K562 (cell line): ENCODE results near the gene SRSF1. TPM values are rescaled to one million over a fixed set of nuclear protein-coding genes. Genes with fewer than 3 reads are reported as not detected.

ENCODE experiments used
- EGR1 ChIP-seq: fragments of 450-650 bp; conservative IDR thresholded peaks from 2 replicates; pipeline ENCODE4 v1.6.1; 2017; ENCODE audit warnings: mild to moderate bottlenecking
- ELF4 ChIP-seq: fragments of 450-650 bp; formaldehyde crosslinking; IDR thresholded peaks from 2 replicates; pipeline ENCODE4 v1.4.0; 2022; ENCODE audit warnings: missing genetic modification characterization
- EWSR1 ChIP-seq: fragments of 450-650 bp; IDR thresholded peaks from 2 replicates; pipeline ENCODE4 v1.6.1; 2018; ENCODE audit warnings: borderline replicate concordance, mild to moderate bottlenecking, low read depth, moderate library complexity; ENCODE audit not compliant: partially characterized antibody
- FIP1L1 ChIP-seq: fragments of 200-400 bp; formaldehyde crosslinking; IDR thresholded peaks from 2 replicates; pipeline ENCODE4 v1.6.1; 2018; ENCODE audit warnings: mild to moderate bottlenecking, low read depth, low read length; ENCODE audit not compliant: poor library complexity, severe bottlenecking
- POLR3G ChIP-seq: IDR thresholded peaks from 2 replicates; pipeline ENCODE4 v1.6.1; 2011; ENCODE audit not compliant: insufficient read length, insufficient replicate concordance; ENCODE audit errors: extremely low read depth
- TBL1XR1 ChIP-seq, 2 experiments: IDR thresholded peaks; 2 replicates each; pipeline ENCODE4 v1.6.1; 2012; ENCODE audit warnings: improper control_type of control experiment in 2 of 2, low read length in 2 of 2, mild to moderate bottlenecking in 1 of 2
- ZNF696 ChIP-seq: fragments of 250-450 bp; sonication (Bioruptor Pico); conservative IDR thresholded peaks from 2 replicates; pipeline ENCODE4 v1.4.0; 2020; ENCODE audit warnings: mild to moderate bottlenecking, moderate library complexity
- polyA plus RNA-seq, 8 experiments: library from polyadenylated mRNA; depleted of rRNA in 4 of 8; stranded (reverse) in 5 of 8; unstranded in 3 of 8; fragments of >200 nt; fragmentation: Nextera tagmentation in 2 of 8; fragmentation: Illumina TruSeq in 1 of 8; extraction: Ambion mirVana in 2 of 8; extraction: Trizol in 1 of 8; gene quantifications; 2 replicates each; pipeline versions ENCODE4 v1.2.1 to v1.2.3, GENCODE V29; 2011 to 2014; ENCODE audit warnings: inconsistent platforms in 1 of 8, missing spikeins in 1 of 8
- total RNA-seq, 7 experiments: library from RNA; depleted of rRNA in 6 of 7; stranded (reverse); fragments of >200 nt in 6 of 7; fragmentation: Illumina TruSeq in 2 of 7; extraction: Trizol in 2 of 7; gene quantifications; 2 replicates each; pipeline versions ENCODE4 v1.2.1 to v1.2.3, GENCODE V29; 2011 to 2021; ENCODE audit warnings: low replicate concordance in 1 of 7
- TF ChIP-seq, protein P1 (sequence below), 2 experiments: fragments of 450-650 bp in 1 of 2; sonication (generic) in 1 of 2; formaldehyde crosslinking in 1 of 2; IDR thresholded peaks; 2 replicates each; pipeline versions ENCODE4 v1.7.1 to v1.9.0; 2016 to 2022; ENCODE audit warnings: inconsistent platforms in 1 of 2, mild to moderate bottlenecking in 1 of 2, missing genetic modification reagents in 1 of 2
- TF ChIP-seq, protein P2 (sequence below): fragments of 450-650 bp; IDR thresholded peaks from 2 replicates; pipeline ENCODE4 v1.6.1; 2016; ENCODE audit warnings: borderline replicate concordance
- TF ChIP-seq, protein P3 (sequence below), 3 experiments: fragments of 200-800 bp in 1 of 3; sonication (Bioruptor generic) in 1 of 3; sonication (generic) in 1 of 3; formaldehyde crosslinking in 1 of 3; IDR thresholded peaks; 2 replicates each; pipeline versions ENCODE4 v1.6.1 to v1.8.0; 2016 to 2022; ENCODE audit warnings: mild to moderate bottlenecking in 2 of 3, missing compliant biosample characterization in 2 of 3, missing genetic modification characterization in 2 of 3, missing genetic modification reagents in 1 of 3

Gene SRSF1
- total and polyA plus RNA-seq, 9 of the 15 experiments (the other 6 are each of a cell fraction or from before 2014, with no cell fraction given), result 77.8 to 559 (median 442) TPM

DNA sequence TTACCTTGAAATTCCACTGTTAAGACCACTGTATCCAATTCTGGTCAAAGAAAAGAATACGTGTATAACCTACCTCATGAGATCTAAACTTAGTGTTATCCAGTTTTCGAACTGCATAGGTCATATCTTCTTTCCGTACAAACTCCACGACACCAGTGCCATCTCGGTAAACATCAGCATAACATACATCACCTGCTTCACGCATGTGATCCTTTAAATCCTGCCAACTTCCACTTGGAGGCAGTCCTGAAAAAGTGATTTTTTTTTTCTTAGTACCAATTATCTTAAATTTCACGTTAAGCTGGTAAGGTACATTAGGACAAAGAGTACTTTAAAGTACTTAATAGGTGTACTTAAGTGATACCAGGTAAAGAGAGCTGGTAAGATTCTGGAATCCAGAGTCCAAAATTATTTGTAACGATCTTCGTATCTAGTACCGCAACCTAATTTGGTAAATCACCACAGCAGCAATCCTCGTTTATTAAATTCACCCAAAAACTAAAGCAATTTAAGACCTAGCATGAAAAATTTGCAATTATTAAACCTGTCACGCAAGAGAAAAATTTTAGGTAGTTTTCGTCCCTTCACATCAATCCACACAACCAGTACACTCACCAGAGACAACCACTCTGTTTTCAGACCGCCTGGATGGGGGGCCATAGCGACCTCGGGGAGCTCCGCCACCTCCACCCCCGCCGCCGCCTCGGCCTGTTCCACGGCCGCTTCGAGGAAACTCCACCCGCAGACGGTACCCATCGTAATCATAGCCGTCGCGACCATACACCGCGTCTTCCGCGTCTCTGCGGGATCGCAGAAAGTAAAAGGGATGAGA is 1.1 kb downstream of the SRSF1 start (continued):
- TF ChIP-seq, protein P1, sequence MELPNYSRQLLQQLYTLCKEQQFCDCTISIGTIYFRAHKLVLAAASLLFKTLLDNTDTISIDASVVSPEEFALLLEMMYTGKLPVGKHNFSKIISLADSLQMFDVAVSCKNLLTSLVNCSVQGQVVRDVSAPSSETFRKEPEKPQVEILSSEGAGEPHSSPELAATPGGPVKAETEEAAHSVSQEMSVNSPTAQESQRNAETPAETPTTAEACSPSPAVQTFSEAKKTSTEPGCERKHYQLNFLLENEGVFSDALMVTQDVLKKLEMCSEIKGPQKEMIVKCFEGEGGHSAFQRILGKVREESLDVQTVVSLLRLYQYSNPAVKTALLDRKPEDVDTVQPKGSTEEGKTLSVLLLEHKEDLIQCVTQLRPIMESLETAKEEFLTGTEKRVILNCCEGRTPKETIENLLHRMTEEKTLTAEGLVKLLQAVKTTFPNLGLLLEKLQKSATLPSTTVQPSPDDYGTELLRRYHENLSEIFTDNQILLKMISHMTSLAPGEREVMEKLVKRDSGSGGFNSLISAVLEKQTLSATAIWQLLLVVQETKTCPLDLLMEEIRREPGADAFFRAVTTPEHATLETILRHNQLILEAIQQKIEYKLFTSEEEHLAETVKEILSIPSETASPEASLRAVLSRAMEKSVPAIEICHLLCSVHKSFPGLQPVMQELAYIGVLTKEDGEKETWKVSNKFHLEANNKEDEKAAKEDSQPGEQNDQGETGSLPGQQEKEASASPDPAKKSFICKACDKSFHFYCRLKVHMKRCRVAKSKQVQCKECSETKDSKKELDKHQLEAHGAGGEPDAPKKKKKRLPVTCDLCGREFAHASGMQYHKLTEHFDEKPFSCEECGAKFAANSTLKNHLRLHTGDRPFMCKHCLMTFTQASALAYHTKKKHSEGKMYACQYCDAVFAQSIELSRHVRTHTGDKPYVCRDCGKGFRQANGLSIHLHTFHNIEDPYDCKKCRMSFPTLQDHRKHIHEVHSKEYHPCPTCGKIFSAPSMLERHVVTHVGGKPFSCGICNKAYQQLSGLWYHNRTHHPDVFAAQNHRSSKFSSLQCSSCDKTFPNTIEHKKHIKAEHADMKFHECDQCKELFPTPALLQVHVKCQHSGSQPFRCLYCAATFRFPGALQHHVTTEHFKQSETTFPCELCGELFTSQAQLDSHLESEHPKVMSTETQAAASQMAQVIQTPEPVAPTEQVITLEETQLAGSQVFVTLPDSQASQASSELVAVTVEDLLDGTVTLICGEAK (IDR thresholded peaks at IDR 0.05), result peak; percentile 21; the same call in 1 of the 2 replicates
- TF ChIP-seq, protein P1 (CRISPR knock-in tag; IDR thresholded peaks at IDR 0.05), result no peak
- peak; percentile 61; the same call in 1 of the 2 replicates for TF ChIP-seq EGR1
- TF ChIP-seq EWSR1, result no peak
- TF ChIP-seq, protein P2, sequence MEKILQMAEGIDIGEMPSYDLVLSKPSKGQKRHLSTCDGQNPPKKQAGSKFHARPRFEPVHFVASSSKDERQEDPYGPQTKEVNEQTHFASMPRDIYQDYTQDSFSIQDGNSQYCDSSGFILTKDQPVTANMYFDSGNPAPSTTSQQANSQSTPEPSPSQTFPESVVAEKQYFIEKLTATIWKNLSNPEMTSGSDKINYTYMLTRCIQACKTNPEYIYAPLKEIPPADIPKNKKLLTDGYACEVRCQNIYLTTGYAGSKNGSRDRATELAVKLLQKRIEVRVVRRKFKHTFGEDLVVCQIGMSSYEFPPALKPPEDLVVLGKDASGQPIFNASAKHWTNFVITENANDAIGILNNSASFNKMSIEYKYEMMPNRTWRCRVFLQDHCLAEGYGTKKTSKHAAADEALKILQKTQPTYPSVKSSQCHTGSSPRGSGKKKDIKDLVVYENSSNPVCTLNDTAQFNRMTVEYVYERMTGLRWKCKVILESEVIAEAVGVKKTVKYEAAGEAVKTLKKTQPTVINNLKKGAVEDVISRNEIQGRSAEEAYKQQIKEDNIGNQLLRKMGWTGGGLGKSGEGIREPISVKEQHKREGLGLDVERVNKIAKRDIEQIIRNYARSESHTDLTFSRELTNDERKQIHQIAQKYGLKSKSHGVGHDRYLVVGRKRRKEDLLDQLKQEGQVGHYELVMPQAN, result peak; percentile 9; the same call in 1 of the 2 replicates
- TF ChIP-seq FIP1L1, result peak; percentile 9
- no peak for TF ChIP-seq ZNF696 (CRISPR knock-in tag)
- TF ChIP-seq, protein P3, sequence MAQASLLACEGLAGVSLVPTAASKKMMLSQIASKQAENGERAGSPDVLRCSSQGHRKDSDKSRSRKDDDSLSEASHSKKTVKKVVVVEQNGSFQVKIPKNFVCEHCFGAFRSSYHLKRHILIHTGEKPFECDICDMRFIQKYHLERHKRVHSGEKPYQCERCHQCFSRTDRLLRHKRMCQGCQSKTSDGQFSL (CRISPR knock-in tag; IDR thresholded peaks at IDR 0.05), result no peak
- TF ChIP-seq, protein P3 (tag; IDR thresholded peaks at IDR 0.05), result 0 out of 4 replicates have a peak, but pooled peaks of 1 of the 2 experiments have one; percentile 14
- peak in 1 of 2 experiments; percentile 56; a peak in 1 of 4 replicates for TF ChIP-seq TBL1XR1 (IDR thresholded peaks at IDR 0.05; ENCODE audit: low read length in 2 of 2)
- TF ChIP-seq ELF4 (CRISPR knock-in tag), result no peak
- TF ChIP-seq POLR3G, result no peak
